H1 (cell line): ENCODE results near the gene AP2B1. TPM values are rescaled to one million over a fixed set of nuclear protein-coding genes. Genes with fewer than 3 reads are reported as not detected.

ENCODE experiments used
- BCL11A ChIP-seq, 2 experiments: IDR thresholded peaks; one replicate each; pipeline ENCODE4 v1.6.1; 2011; ENCODE audit warnings: low read depth in 2 of 2, low read length in 2 of 2, mild to moderate bottlenecking in 2 of 2
- SAP30 ChIP-seq: fragments of 300-600 bp; sonication (generic); IDR thresholded peaks from 2 replicates; pipeline ENCODE4 v1.7.1; 2012; ENCODE audit warnings: low read length, moderate library complexity, mild to moderate bottlenecking, inconsistent platforms; ENCODE audit not compliant: insufficient read depth, insufficient replicate concordance
- SIN3A ChIP-seq, 2 experiments: IDR thresholded peaks in 1 of 2; conservative IDR thresholded peaks in 1 of 2; 2 replicates each; pipeline ENCODE4 v1.6.1; 2011 to 2012; ENCODE audit warnings: low read length in 2 of 2, improper control_type of control experiment in 1 of 2, low read depth in 1 of 2, mild to moderate bottlenecking in 1 of 2
- polyA plus RNA-seq, 7 experiments: library from polyadenylated mRNA; depleted of rRNA in 3 of 7; stranded (reverse) in 5 of 7; unstranded in 2 of 7; fragments of >200 nt in 5 of 7; fragments of 200-250 nt in 2 of 7; gene quantifications; 1 replicate in 5 of 7; 2 replicates in 1 of 7; 4 replicates in 1 of 7; pipeline versions ENCODE4 v1.2.1 to v1.2.3, GENCODE V29; 2011 to 2013; ENCODE audit warnings: missing spikeins in 2 of 7, mixed read lengths in 2 of 7
- total RNA-seq: library from RNA; stranded (reverse); fragmentation: NEBNext Ultra II Directional; extraction: Animal tissue kit (Norgen Biotek cat#: 25700); gene quantifications from 2 replicates; pipeline ENCODE4 v1.2.1, GENCODE V29; 2021

Gene AP2B1
- total and polyA plus RNA-seq, 2 of the 8 experiments (the other 6 are each of a cell fraction or from before 2014, with no cell fraction given): 95.5 to 199 TPM

GRCh38 chr17:35731917-35732805 is 145.0 kb downstream of the AP2B1 start (continued):
- 0 out of 4 replicates have a peak, but pooled peaks have one; percentile 2 to 4 for TF ChIP-seq SIN3A (conservative IDR thresholded peaks at IDR 0.05 in 1 of 2, IDR thresholded peaks at IDR 0.05 in 1 of 2; ENCODE audit: low read depth in 1 of 2, low read length in 2 of 2)
- peak; percentile 53 for TF ChIP-seq SAP30
- TF ChIP-seq BCL11A (IDR thresholded peaks at IDR 0.05; ENCODE audit: low read depth in 2 of 2, low read length in 2 of 2): no peak
- TF ChIP-seq, all 59 proteins: peak for 6
